A673 (cell line): Measurements from ENCODE around the gene SDE2. TPM values are rescaled to one million over a fixed set of nuclear protein-coding genes. Genes with fewer than 3 reads are reported as not detected.

Experiments used
- BruUV-seq: library from RNA; stranded (reverse); fragments of 400-500 nt; replicated peaks from 2 replicates; lab custom pipeline; 2021; lab: Mats Ljungman, UMichigan
- CTCF ChIA-PET: fragments of 300-600 bp; sonication (Branson Sonifier 250); formaldehyde crosslinking; loops from one replicate; lab custom pipeline; 2022; ENCODE audit warnings: antibody characterized with exemption; lab: Charles Lee
- POLR2A ChIA-PET: fragments of 300-600 bp; sonication (Branson Sonifier 250); formaldehyde crosslinking; loops from one replicate; lab custom pipeline; 2022; ENCODE audit warnings: antibody characterized with exemption; ENCODE audit not compliant: low non-redundant PET; lab: Charles Lee
- DNase-seq: peaks from one replicate; pipeline ENCODE4 v3.0.0-alpha.2; 2015; ENCODE audit warnings: low spot score
- H3K27ac ChIP-seq: fragments of 200-600 bp; sonication (generic); 2 replicates; pipeline ENCODE4 v1.5.1; 2016; ENCODE audit warnings: mixed run types, low read depth, mild to moderate bottlenecking, mixed read lengths, antibody characterized with exemption, low read length; ENCODE audit not compliant: poor library complexity, severe bottlenecking
- H3K27me3 ChIP-seq: fragments of 200-600 bp; sonication (generic); replicated peaks from 2 replicates; pipeline ENCODE4 v1.6.1; 2017; ENCODE audit warnings: mixed run types, low read depth, mild to moderate bottlenecking, mixed read lengths, antibody characterized with exemption, low read length; ENCODE audit not compliant: insufficient read depth, poor library complexity
- H3K36me3 ChIP-seq: fragments of 200-600 bp; sonication (generic); 2 replicates; pipeline ENCODE4 v1.6.1; 2016; ENCODE audit warnings: mixed run types, mild to moderate bottlenecking, mixed read lengths, antibody characterized with exemption, low read length; ENCODE audit not compliant: insufficient read depth, poor library complexity, severe bottlenecking
- H3K4me1 ChIP-seq: fragments of 200-600 bp; sonication (generic); 2 replicates; pipeline ENCODE4 v1.6.1; 2017; ENCODE audit warnings: mixed run types, mild to moderate bottlenecking, mixed read lengths, antibody characterized with exemption, low read length; ENCODE audit not compliant: insufficient read depth, poor library complexity, severe bottlenecking
- H3K4me3 ChIP-seq: fragments of 200-600 bp; sonication (generic); 2 replicates; pipeline ENCODE4 v1.5.1; 2016; ENCODE audit warnings: low read depth, mixed run types, mild to moderate bottlenecking, mixed read lengths, low read length; ENCODE audit not compliant: poor library complexity, severe bottlenecking
- H3K9me3 ChIP-seq: fragments of 200-600 bp; sonication (generic); 2 replicates; pipeline ENCODE4 v1.6.1; 2016; ENCODE audit warnings: mixed run types, low read depth, mild to moderate bottlenecking, mixed read lengths, antibody characterized with exemption, low read length; ENCODE audit not compliant: poor library complexity, severe bottlenecking
- EZH2 ChIP-seq: fragments of 200-600 bp; sonication (generic); IDR thresholded peaks from 2 replicates; pipeline ENCODE4 v1.6.1; 2017; ENCODE audit warnings: borderline replicate concordance, low read depth, mild to moderate bottlenecking, mixed read lengths, antibody characterized with exemption, low read length; ENCODE audit not compliant: poor library complexity, severe bottlenecking
- intact Hi-C: fragments of 100-400 bp; cut with micrococcal nuclease; formaldehyde crosslinking; loops from one replicate; pipeline ENCODE4 v1.10.0; 2022; ENCODE audit not compliant: unreplicated experiment
- total RNA-seq: library from RNA; stranded (reverse); gene quantifications from 2 replicates; pipeline ENCODE4 v1.2.3, GENCODE V29; 2021
- TF ChIP-seq, protein P1 (sequence below): fragments of 300-800, 200-600 bp; sonication (generic); conservative IDR thresholded peaks from 2 replicates; pipeline ENCODE4 v1.5.1; 2017; ENCODE audit warnings: low read depth, mild to moderate bottlenecking, antibody characterized with exemption, low read length, moderate library complexity, mixed read lengths

Gene SDE2
- total RNA-seq, 1 experiment from 2014 or later, result 26.7 TPM

DNA sequence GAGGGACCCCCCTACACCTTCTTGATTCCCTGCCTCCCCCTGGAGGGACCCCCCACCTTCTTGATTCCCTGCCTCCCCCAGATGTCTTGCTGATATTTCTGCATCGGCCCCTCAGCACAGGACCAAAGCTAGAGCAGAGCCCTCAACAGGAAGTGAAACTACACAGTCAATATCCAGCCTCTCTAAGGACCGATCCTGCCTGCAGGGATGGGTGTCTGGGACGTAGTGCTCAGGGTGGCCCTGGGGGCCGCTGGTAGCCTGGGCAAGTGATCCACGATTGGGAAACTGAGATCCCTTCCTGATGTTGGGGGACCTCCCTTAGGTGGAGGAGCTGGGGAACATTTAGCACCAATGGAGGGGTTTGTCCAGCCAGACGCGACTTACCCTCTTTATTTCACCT lies 54.2 kb downstream of the SDE2 start:
- ChIA-PET POLR2A (no interaction called here), CTCF (interaction anchor here (0.5 kb wide), 1 partner anchor 295 kb away, joined by 7 read pairs; no protein-coding TSS in a partner anchor)
- no peaks in the 10 kb centered on the region for H3K9me3 ChIP-seq
- no peak overlapping the region for H3K27ac ChIP-seq
- H3K27me3 ChIP-seq, result no peaks in the 10 kb centered on the region
- intact Hi-C loops, result no loop called here
- DNase-seq, result no peak
- TF ChIP-seq EZH2, result no peak
- TF ChIP-seq, protein P1, sequence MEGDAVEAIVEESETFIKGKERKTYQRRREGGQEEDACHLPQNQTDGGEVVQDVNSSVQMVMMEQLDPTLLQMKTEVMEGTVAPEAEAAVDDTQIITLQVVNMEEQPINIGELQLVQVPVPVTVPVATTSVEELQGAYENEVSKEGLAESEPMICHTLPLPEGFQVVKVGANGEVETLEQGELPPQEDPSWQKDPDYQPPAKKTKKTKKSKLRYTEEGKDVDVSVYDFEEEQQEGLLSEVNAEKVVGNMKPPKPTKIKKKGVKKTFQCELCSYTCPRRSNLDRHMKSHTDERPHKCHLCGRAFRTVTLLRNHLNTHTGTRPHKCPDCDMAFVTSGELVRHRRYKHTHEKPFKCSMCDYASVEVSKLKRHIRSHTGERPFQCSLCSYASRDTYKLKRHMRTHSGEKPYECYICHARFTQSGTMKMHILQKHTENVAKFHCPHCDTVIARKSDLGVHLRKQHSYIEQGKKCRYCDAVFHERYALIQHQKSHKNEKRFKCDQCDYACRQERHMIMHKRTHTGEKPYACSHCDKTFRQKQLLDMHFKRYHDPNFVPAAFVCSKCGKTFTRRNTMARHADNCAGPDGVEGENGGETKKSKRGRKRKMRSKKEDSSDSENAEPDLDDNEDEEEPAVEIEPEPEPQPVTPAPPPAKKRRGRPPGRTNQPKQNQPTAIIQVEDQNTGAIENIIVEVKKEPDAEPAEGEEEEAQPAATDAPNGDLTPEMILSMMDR, result no peak
- no TSS peak for BruUV-seq
- H3K36me3 ChIP-seq, result no peaks in the 10 kb centered on the region
- no peak overlapping the region for H3K4me3 ChIP-seq
- no peaks in the 10 kb centered on the region for H3K4me1 ChIP-seq

DNA sequence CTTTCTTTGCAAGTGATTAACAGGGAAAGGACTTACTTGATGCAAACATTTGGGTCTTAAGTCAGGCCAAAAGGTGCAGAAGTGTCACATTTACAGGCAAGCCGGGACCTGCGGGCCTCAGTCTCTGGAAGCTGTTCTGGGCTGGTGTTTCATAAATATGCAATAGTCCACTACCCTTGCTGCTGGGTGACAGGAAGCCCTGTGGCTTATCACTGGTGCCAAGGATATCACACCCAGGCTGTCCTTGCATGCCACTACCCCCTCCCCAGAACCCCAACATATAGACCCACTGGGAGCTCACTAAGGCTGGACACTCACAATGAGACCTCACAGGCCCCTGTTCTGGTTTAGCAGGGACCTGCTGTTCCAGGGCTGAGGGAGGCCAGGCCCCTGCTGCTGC lies 54.8 kb downstream of the SDE2 start:
- TF ChIP-seq, protein P1, result no peak
- TF ChIP-seq EZH2, result no peak
- ChIA-PET CTCF (no interaction called here), POLR2A (no interaction called here)
- Histone ChIP-seq H3K4me1 (no peaks in the 10 kb centered on the region), H3K27ac (no peak overlapping the region), H3K27me3 (no peaks in the 10 kb centered on the region), H3K4me3 (no peak overlapping the region), H3K36me3 (no peaks in the 10 kb centered on the region), H3K9me3 (no peaks in the 10 kb centered on the region)
- BruUV-seq, result no TSS peak
- DNase-seq, result no peak
- intact Hi-C loops, result no loop called here

DNA sequence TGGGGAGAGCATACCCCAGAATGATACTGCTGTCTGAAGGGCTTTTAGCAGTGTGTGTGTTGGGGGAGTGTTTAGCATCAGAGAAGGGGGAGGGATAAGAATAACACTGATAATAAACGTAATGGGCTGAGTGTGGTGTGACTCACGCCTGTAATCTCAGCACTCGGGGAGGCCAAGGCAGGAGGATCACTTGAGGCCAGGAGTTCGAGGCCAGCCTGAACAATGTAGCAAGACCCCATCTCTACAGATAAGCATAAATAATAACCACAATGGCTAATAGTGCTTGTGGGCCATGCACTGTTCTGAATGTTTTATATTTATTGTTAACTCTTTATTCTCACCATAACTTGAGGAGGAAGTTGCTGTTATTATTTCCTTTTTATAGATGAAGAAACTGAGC lies 55.6 kb downstream of the SDE2 start:
- BruUV-seq, result no TSS peak
- Histone ChIP-seq H3K4me3 (no peak overlapping the region), H3K36me3 (no peaks in the 10 kb centered on the region), H3K27ac (no peak overlapping the region), H3K9me3 (no peaks in the 10 kb centered on the region), H3K27me3 (no peaks in the 10 kb centered on the region), H3K4me1 (no peaks in the 10 kb centered on the region)
- intact Hi-C loops, result no loop called here
- ChIA-PET POLR2A (no interaction called here), CTCF (no interaction called here)
- TF ChIP-seq EZH2, result no peak
- TF ChIP-seq, protein P1, result no peak
- DNase-seq, result no peak
